ENCODE results near the gene CYP2D6.

DNA sequence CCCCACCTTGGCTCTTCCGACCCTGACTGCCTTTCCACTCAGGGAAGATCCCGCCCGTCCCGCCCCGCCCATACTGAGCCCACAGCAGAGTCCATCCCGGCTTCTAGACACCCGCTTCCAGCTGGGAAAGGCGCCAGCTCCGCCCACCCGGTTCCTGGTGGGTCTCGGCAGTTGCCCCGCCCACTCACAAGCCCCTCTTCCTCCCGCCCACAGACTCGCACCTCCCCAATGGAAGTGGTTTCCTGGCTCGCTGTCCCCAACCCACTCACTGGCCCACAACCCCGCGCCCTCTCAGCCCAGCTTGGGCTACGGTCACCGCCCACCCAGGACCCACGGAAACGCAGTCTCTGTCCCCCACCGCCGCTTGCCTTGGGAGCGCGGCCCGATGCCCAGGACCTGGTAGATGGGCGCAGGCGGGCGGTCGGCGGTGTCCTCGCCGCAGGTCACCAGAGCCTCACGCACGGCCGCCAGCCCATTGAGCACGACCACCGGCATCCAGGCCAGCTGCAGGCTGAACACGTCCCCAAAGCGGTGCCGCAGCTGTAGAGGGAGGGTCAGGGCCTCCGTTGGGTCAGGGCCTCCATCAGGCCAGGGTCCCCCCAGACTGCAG is 22.2 kb upstream of the CYP2D6 start:
- TF ChIP-seq, protein P1, sequence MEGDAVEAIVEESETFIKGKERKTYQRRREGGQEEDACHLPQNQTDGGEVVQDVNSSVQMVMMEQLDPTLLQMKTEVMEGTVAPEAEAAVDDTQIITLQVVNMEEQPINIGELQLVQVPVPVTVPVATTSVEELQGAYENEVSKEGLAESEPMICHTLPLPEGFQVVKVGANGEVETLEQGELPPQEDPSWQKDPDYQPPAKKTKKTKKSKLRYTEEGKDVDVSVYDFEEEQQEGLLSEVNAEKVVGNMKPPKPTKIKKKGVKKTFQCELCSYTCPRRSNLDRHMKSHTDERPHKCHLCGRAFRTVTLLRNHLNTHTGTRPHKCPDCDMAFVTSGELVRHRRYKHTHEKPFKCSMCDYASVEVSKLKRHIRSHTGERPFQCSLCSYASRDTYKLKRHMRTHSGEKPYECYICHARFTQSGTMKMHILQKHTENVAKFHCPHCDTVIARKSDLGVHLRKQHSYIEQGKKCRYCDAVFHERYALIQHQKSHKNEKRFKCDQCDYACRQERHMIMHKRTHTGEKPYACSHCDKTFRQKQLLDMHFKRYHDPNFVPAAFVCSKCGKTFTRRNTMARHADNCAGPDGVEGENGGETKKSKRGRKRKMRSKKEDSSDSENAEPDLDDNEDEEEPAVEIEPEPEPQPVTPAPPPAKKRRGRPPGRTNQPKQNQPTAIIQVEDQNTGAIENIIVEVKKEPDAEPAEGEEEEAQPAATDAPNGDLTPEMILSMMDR (IDR thresholded peaks at IDR 0.05; ENCODE audit: control extremely low read depth in 1 of 3, insufficient read depth in 1 of 3, low read depth in 1 of 3, low read length in 3 of 3): no peak
- TF ChIP-seq POLR2AphosphoS5 (IDR thresholded peaks at IDR 0.05; ENCODE audit: low read depth, low read length) (no peak), POLR2A (IDR thresholded peaks at IDR 0.05; ENCODE audit: control extremely low read depth in 1 of 2, low read depth in 2 of 2, low read length in 2 of 2) (no peak), CBX5 (IDR thresholded peaks at IDR 0.05; ENCODE audit: low read depth, low read length) (no peak), BCL11A (IDR thresholded peaks at IDR 0.05; ENCODE audit: low read depth in 2 of 2, low read length in 2 of 2) (no peak), SP1 (IDR thresholded peaks at IDR 0.05; ENCODE audit: low read depth, low read length) (no peak)

Data from H1 (cell line).